Measurements from ENCODE around the gene SLC6A7.

SLC6A7 gene

DNA sequence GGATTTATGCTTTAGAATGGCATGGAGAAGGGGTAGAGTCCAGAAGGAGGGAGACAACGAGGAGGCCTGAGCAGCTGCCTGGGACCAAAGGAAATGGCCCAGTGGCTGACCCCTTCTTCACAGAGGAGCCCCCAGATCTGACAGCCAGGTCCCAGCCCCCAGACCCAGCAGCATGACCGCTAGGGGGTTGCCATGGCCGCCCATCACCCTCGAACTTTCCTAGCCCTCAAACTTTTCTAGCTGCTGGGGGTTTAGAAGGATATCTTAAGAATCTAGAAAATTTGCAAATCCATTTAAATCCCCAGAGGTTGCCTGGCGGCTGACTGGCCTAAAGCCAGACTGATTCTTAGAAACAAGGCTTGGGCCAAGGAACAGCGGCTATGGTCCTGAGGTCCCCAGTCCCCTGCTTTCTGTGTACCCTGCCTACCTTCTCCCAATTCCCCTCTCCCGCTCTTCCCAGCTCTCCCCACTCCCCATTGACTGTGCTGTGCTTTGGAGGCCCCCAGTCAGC, 35.2 kb upstream of the SLC6A7 start:
- in situ Hi-C loops (cut with MboI; ENCODE audit: low sequenced_read_pairs), result no loop called here

GRCh38 chr5:150155258-150156026, 34.4 kb upstream of the SLC6A7 start, which contains the start of gene PDGFRB:
PDGFRB (minus strand) TSS chr5:150155845; CDS start chr5:150137047, 18,798 bp downstream.
- in situ Hi-C loops (cut with MboI; ENCODE audit: low sequenced_read_pairs), result no loop called here

DNA sequence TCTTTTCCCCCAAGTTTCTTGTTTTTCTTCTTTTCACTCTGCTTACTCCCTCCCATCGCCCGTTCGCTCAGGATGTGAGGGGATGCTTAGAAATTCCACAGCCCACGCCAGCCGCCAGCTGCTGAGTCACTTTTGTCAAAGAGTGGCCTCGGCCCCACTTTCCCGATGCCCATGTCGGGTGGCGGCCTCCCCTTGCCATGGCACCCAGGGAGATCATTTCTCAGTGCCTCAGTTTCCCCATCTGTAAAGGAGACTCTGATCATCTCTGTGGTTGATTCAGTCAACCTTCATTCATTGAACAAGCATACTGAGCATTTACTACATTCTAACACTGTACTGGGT, 33.9 kb upstream of the SLC6A7 start:
- in situ Hi-C loops (cut with MboI; ENCODE audit: low sequenced_read_pairs), result no loop called here

- in situ Hi-C loops (cut with MboI; ENCODE audit: low sequenced_read_pairs), result no loop called here
Observed at GRCh38 chr5:150156540-150156939, 33.3 kb upstream of the SLC6A7 start.

DNA sequence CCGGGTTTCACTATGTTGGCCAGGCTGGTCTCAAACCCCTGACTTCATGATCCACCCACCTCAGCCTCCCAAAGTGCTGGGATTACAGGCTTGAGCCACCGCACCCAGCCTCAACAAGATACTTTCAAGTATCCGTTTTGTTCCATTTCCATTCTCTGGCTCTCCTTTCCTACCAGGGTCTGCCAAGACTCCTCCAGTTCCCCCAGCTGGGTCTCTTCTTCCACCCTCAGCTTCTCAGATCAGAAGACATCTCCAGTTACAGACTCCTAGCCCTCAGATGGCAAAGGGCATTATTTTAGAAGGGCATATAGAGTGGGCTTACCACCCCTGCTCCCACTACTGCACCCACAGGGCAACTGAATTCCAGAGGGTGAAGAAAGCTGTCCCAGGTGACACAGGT, 32.7 kb upstream of the SLC6A7 start:
- in situ Hi-C loops (cut with MboI; ENCODE audit: low sequenced_read_pairs), result no loop called here

DNA sequence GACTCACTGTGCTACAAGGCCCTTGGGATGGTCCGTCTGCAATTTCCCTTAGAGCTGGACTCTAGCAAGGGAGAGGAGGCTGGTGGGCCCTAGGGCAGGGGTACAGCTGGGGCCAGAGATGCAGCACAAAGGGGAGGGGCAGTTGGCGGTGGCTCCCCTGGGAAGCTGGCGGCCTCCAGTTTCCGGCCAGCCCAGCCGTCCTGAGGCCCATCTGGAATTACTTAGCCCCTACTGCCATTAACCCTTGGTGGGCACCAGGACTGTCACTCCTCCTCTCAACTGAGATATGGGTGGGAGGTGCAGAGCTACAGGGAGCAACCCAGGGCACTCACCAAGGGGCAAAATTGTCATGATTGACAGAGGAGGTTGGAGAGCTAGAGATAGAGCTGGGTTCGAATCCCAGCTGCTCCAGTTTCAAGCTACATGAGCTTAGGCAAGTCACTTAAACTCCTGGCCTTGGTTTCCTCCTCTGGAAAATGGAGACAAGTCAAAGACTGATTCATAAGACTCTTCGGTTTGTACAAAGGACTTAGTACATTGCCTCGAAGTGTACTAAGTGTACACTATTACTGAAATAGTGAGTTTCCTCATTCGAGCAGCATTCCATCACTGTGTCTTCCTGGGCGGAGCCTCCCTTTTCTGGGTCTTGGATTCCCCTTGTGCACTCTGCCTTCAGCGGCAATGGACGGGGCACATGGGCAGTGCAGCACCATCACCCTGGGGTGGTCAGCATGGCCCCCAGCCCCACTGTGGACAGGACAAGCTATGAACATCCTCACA, 31.5 kb upstream of the SLC6A7 start:
- in situ Hi-C loops (cut with MboI; ENCODE audit: low sequenced_read_pairs), result no loop called here

GRCh38 chr5:150159031-150159430, 30.8 kb upstream of the SLC6A7 start:
- in situ Hi-C loops (cut with MboI; ENCODE audit: low sequenced_read_pairs), result no loop called here

DNA sequence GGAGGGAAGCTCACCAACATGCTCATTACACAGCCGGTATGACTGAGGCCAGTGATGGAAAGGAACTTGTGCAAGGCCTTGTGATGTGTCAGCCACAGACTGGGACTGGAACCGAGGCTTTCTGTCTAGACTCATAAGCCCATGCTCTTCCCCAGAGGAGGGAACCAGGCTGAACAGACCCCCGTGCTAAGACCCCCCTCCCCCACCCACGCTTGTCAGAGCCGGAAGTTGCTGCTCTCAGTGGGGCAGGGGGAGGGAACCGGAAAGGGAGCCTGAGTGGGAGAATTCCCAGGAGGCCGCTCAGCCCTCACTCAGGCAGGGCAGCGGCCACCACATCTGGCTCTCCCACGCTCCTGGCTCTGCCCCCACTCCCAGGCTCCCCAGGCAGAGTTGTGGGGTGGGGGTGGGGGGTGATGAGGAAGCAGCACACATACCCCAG, 30.1 kb upstream of the SLC6A7 start:
- in situ Hi-C loops (cut with MboI; ENCODE audit: low sequenced_read_pairs), result no loop called here

GRCh38 chr5:150160448-150161081, 29.3 kb upstream of the SLC6A7 start:
- in situ Hi-C loops (cut with MboI; ENCODE audit: low sequenced_read_pairs), result no loop called here

GRCh38 chr5:150161242-150162141, 28.4 kb upstream of the SLC6A7 start:
- in situ Hi-C loops (cut with MboI; ENCODE audit: low sequenced_read_pairs), result no loop called here

GRCh38 chr5:150162142-150162513, 27.7 kb upstream of the SLC6A7 start:
- in situ Hi-C loops (cut with MboI; ENCODE audit: low sequenced_read_pairs), result no loop called here

GRCh38 chr5:150163035-150163434, 26.8 kb upstream of the SLC6A7 start:
- in situ Hi-C loops (cut with MboI; ENCODE audit: low sequenced_read_pairs), result no loop called here

DNA sequence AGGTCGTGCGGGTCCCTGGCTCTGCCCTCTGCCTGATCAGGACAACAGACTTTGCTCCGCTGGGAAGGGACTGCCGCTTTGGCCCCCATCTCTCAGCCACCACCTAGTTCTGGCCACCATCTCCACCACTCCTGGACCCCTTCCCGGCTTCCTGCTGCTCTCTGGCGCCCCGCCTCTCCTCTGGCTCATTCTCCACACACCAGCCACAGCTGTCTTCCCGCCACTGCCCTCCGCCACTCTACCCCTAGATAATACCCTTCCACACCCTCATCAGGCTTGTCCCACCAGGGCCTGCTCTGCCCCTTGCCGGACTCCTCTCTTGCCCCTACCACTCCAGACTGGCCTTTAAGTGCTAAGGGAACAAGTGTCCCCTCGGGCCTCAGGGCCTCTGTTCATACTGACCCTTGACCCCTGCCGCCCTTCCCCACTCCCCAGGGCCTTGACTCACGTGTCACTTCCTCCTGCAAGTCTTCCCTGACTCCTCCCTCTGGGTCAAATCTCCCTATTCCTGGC, 26.3 kb upstream of the SLC6A7 start:
- in situ Hi-C loops (cut with MboI; ENCODE audit: low sequenced_read_pairs), result no loop called here

GRCh38 chr5:150164211-150164980, 25.5 kb upstream of the SLC6A7 start:
- in situ Hi-C loops (cut with MboI; ENCODE audit: low sequenced_read_pairs), result no loop called here

- in situ Hi-C loops (cut with MboI; ENCODE audit: low sequenced_read_pairs), result no loop called here
Observed at GRCh38 chr5:150166037-150166649, 23.7 kb upstream of the SLC6A7 start.

- in situ Hi-C loops (cut with MboI; ENCODE audit: low sequenced_read_pairs), result no loop called here
Observed at GRCh38 chr5:150166650-150167511, 23.0 kb upstream of the SLC6A7 start, which contains the start of gene CDX1. CDX1 (plus strand) TSS chr5:150166778; CDS start chr5:150166877, 99 bp downstream.

- in situ Hi-C loops (cut with MboI; ENCODE audit: low sequenced_read_pairs), result no loop called here
Observed at GRCh38 chr5:150167512-150167850, 22.4 kb upstream of the SLC6A7 start.

DNA sequence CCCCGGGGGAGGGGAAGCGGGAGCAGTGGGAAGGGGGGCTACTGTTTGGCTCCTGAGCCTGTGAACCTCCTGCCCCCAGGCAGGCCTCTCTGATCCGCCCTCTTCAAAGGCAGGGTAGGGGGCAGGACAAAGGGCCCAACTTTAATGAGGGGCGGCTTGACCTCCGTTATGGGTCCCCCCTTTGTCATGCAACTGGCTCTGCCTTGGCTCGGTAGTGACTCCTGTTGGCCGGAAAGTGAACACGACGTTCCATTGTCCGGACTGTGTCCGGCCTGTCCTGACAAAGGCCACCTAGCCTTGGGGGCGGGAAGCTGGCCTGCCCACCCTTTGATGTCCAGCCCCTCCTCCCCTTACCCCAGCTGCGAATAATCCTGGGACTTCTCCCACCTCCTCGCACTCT, 22.0 kb upstream of the SLC6A7 start:
- in situ Hi-C loops (cut with MboI; ENCODE audit: low sequenced_read_pairs), result no loop called here
